Activated CD8-positive, alpha-beta T cell treated with anti-CD3 and anti-CD28 coated beads for 36 hours (primary cell): ENCODE measurements around the gene ABCB6. TPM values are rescaled to one million over a fixed set of nuclear protein-coding genes. Genes with fewer than 3 reads are reported as not detected.
A peak's percentile ranks its signal among the peaks of the same experiment; 100 is the strongest.

Experiments used
- ATAC-seq: fragments of 200-7000 bp; cut with Tn5 transposase; one replicate; pipeline ENCODE4 v1.10.0; 2021; ENCODE audit warnings: mild to moderate bottlenecking, moderate library complexity
- CTCF ChIA-PET: fragments of 350-600 bp; sonication (Branson Sonifier 250); formaldehyde crosslinking; loops from one replicate; lab custom pipeline; 2021; ENCODE audit warnings: antibody characterized with exemption; lab: Charles Lee
- POLR2A ChIA-PET: fragments of 350-600 bp; sonication (Branson Sonifier 250); formaldehyde crosslinking; loops from one replicate; lab custom pipeline; 2021; ENCODE audit warnings: antibody characterized with exemption; lab: Charles Lee
- DNase-seq: peaks from one replicate; pipeline ENCODE4 v3.0.0-alpha.2; 2020
- H3K27ac Mint-ChIP-seq: one replicate; pipeline ENCODE4 v1.8.0; 2021; ENCODE audit warnings: mild to moderate bottlenecking, mixed read lengths
- H3K27me3 Mint-ChIP-seq: one replicate; pipeline ENCODE4 v1.8.0; 2021; ENCODE audit warnings: mixed read lengths
- H3K36me3 Mint-ChIP-seq: one replicate; pipeline ENCODE4 v1.8.0; 2021; ENCODE audit warnings: low read depth, mixed read lengths
- H3K4me1 Mint-ChIP-seq: one replicate; pipeline ENCODE4 v1.8.0; 2021; ENCODE audit warnings: low read depth, mixed read lengths
- H3K4me3 Mint-ChIP-seq: one replicate; pipeline ENCODE4 v1.8.0; 2021; ENCODE audit warnings: mild to moderate bottlenecking, moderate library complexity, mixed read lengths
- H3K9me3 Mint-ChIP-seq: one replicate; pipeline ENCODE4 v1.8.0; 2021; ENCODE audit warnings: mixed read lengths
- intact Hi-C: fragments of 100-400 bp; cut with micrococcal nuclease; formaldehyde crosslinking; loops from one replicate; pipeline ENCODE4 v1.10.0; 2022
- total RNA-seq, 2 experiments: library from RNA; stranded (reverse); gene quantifications; one replicate each; pipeline ENCODE4 v1.2.3, GENCODE V29; 2021
- TF ChIP-seq, protein P1 (sequence below): fragments of 200-600 bp; IDR thresholded peaks from one replicate; pipeline ENCODE4 v1.8.0; 2022; ENCODE audit warnings: antibody characterized with exemption, mild to moderate bottlenecking

The ABCB6 gene
- total RNA-seq, 2 experiments from 2014 or later, result 32.3 to 35.7 TPM

- TF ChIP-seq, protein P1, sequence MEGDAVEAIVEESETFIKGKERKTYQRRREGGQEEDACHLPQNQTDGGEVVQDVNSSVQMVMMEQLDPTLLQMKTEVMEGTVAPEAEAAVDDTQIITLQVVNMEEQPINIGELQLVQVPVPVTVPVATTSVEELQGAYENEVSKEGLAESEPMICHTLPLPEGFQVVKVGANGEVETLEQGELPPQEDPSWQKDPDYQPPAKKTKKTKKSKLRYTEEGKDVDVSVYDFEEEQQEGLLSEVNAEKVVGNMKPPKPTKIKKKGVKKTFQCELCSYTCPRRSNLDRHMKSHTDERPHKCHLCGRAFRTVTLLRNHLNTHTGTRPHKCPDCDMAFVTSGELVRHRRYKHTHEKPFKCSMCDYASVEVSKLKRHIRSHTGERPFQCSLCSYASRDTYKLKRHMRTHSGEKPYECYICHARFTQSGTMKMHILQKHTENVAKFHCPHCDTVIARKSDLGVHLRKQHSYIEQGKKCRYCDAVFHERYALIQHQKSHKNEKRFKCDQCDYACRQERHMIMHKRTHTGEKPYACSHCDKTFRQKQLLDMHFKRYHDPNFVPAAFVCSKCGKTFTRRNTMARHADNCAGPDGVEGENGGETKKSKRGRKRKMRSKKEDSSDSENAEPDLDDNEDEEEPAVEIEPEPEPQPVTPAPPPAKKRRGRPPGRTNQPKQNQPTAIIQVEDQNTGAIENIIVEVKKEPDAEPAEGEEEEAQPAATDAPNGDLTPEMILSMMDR, result no peak
- Mint-ChIP-seq H3K9me3 (no peaks in the 10 kb centered on the region), H3K36me3 (peaks cover 49% of the 10 kb centered on the region), H3K4me1 (peaks cover 41% of the 10 kb centered on the region), H3K27me3 (no peaks in the 10 kb centered on the region), H3K4me3 (no peak overlapping the region), H3K27ac (no peak overlapping the region)
- intact Hi-C loops, result loop anchor here (5.0 kb wide), 1 partner anchor 51 kb away; the partner anchor contains the start of gene NHEJ1
- ATAC-seq (no peak), DNase-seq (no peak)
- ChIA-PET CTCF (interaction anchor here (3.4 to 6.7 kb wide), 3 partner anchors 41 to 82 kb away, joined by 13 to 49 read pairs (median 22); partner anchors contain the start of genes NHEJ1 and SLC23A3), POLR2A (interaction anchor here (1.5 kb wide), 1 partner anchor 13 kb away, joined by 4 read pairs; no protein-coding TSS in a partner anchor)
Observed at GRCh38 chr2:219213486-219214071, 5.2 kb downstream of the ABCB6 start.

DNA sequence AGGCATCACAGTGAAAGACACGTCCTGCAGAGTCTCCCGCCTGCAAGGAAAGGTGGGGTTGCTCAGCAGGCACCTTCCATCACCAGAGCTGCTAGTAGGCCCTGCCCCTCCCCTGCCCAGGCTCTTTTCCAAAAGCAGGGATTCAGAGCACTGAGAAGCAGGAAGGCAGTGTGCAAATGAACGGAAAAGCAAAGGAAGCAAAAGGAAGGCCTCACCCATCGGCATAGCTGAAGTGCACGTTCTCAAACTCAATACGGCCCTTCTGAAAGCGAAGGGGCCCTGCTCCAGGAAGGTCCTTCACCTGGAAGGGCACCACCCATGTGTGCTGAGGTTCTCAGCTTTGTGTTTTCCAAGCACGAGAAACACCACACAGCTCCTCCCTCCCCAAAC lies 5.7 kb downstream of the ABCB6 start:
- POLR2A ChIA-PET, result interaction anchor here (1.3 to 1.5 kb wide), 3 partner anchors 9 to 64 kb away, joined by 3 to 4 read pairs (median 3); no protein-coding TSS in a partner anchor
- H3K27me3 Mint-ChIP-seq, result no peaks in the 10 kb centered on the region
- no peak overlapping the region for H3K27ac Mint-ChIP-seq
- ATAC-seq, result no peak
- peaks cover 48% of the 10 kb centered on the region for H3K36me3 Mint-ChIP-seq
- no peak overlapping the region for H3K4me3 Mint-ChIP-seq
- CTCF ChIA-PET, result interaction anchor here (3.4 to 6.7 kb wide), 3 partner anchors 40 to 82 kb away, joined by 13 to 49 read pairs (median 22); partner anchors contain the start of genes NHEJ1 and SLC23A3
- intact Hi-C loops, result loop anchor here (5.0 kb wide), 1 partner anchor 51 kb away; the partner anchor contains the start of gene NHEJ1
- H3K9me3 Mint-ChIP-seq, result no peaks in the 10 kb centered on the region
- TF ChIP-seq, protein P1, result no peak
- H3K4me1 Mint-ChIP-seq, result peaks cover 46% of the 10 kb centered on the region
- no peak for DNase-seq

DNA sequence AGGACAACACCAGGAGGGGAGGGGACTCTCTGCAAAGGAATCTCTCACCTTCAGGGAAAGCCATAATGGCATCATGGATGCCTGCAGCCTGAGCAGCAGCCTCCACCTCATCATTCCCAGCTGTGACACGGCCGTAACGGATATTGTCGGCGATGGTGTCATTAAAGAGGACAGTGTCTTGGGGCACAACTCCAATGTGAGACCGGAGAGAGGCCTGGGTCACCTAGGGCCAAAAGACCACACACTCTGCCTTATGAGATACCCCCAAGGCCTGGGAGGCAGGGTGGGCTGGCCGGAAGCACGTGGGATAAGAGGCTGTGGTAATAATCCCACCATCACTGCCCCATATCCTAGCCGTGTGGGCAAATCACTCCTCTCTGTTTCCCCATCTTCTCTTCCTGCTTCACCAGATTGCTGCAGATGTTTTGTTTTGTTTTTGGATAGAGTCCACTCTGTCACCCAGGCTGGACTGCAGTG lies 7.8 kb downstream of the ABCB6 start:
- Mint-ChIP-seq H3K4me3 (no peak overlapping the region), H3K9me3 (no peaks in the 10 kb centered on the region), H3K27me3 (no peaks in the 10 kb centered on the region), H3K4me1 (peaks cover 43% of the 10 kb centered on the region), H3K36me3 (peaks cover 44% of the 10 kb centered on the region), H3K27ac (peak overlapping the region; percentile 64)
- intact Hi-C loops, result loop anchor here (5.0 kb wide), 1 partner anchor 49 kb away; the partner anchor contains the start of gene NHEJ1
- ChIA-PET CTCF (interaction anchor here (0.6 to 6.7 kb wide), 8 partner anchors 8 to 84 kb away, joined by 3 to 49 read pairs (median 4); partner anchors contain the start of genes NHEJ1 and SLC23A3), POLR2A (interaction anchor here (2.0 kb wide), 1 partner anchor 39 kb away, joined by 7 read pairs; no protein-coding TSS in a partner anchor)
- TF ChIP-seq, protein P1, result no peak
- ATAC-seq (no peak), DNase-seq (no peak)

DNA sequence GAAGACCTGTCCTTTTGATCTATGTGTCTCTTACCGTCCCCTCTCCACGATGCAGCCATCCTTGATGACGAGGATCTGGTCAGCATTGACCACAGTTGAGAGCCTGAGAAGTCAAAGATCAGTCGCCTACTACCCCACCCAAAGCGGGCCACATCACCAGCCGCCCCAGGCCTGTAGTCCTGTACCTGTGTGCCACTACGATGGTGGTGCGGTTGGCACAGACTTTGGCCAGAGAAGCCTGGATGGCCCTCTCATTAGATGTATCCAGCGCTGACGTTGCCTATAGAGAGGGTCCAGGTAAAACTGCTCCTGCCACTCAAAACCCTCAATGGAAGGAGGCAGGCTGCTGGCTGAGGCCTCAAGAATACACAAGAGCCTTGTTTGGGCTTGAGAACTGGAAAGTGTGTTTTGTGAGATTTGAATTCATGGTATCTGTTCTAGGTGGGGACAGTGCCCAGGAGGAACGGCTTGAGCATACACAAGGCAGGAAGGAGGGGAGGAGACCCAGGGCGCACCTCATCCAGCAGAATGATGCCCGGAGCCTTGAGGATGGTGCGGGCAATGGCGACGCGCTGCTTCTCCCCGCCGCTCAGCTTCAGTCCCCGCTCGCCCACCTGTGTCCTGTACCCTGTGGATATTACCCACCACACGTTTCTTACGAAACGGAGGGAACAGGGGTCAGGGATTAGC lies 8.4 kb downstream of the ABCB6 start:
- CTCF ChIA-PET, result interaction anchor here (0.9 to 6.7 kb wide), 4 partner anchors 13 to 85 kb away, joined by 3 to 49 read pairs (median 13); partner anchors contain the start of genes NHEJ1 and SLC23A3
- Mint-ChIP-seq H3K4me3 (no peak overlapping the region), H3K4me1 (peaks cover 44% of the 10 kb centered on the region), H3K27ac (peak overlapping the region; percentile 70), H3K27me3 (no peaks in the 10 kb centered on the region), H3K9me3 (no peaks in the 10 kb centered on the region), H3K36me3 (peaks cover 44% of the 10 kb centered on the region)
- intact Hi-C loops, result loop anchor here (5.0 kb wide), 1 partner anchor 48 kb away; the partner anchor contains the start of gene NHEJ1
- TF ChIP-seq, protein P1, result no peak
- DNase-seq (no peak), ATAC-seq (no peak)
- POLR2A ChIA-PET, result interaction anchor here (1.3 to 2.0 kb wide), 4 partner anchors 9 to 50 kb away, joined by 4 to 9 read pairs (median 6); partner anchors contain the start of gene NHEJ1
